GM12801 (cell line): ENCODE results near the gene SARS1.

Experiments used
- CTCF ChIP-seq: IDR thresholded peaks from one replicate; pipeline ENCODE4 v1.5.1; 2011; ENCODE audit warnings: control low read depth; ENCODE audit not compliant: insufficient read length; ENCODE audit errors: extremely low read depth

Gene SARS1

GRCh38 chr1:109249654-109250401 is 36.1 kb downstream of the SARS1 start:
- TF ChIP-seq CTCF, result no peak

- TF ChIP-seq CTCF, result no peak
These were observed 36.9 kb downstream of the SARS1 start for GRCh38 chr1:109250454-109251276.

GRCh38 chr1:109251277-109252166 is 37.8 kb downstream of the SARS1 start:
- no peak for TF ChIP-seq CTCF

- TF ChIP-seq CTCF, result no peak
These were observed 38.6 kb downstream of the SARS1 start for GRCh38 chr1:109252167-109252892.

GRCh38 chr1:109252893-109253802 is 39.4 kb downstream of the SARS1 start:
- TF ChIP-seq CTCF, result no peak

GRCh38 chr1:109253803-109254620 is 40.3 kb downstream of the SARS1 start:
- no peak for TF ChIP-seq CTCF
